GM12873 (cell line): Measurements from ENCODE around the gene KIF1B.

Experiments
- TF ChIP-seq, protein P1 (sequence below): IDR thresholded peaks from 2 replicates; pipeline ENCODE4 v1.5.1; 2012; ENCODE audit warnings: low read depth, mild to moderate bottlenecking, moderate library complexity, low read length, control low read depth; ENCODE audit not compliant: insufficient read depth; ENCODE audit errors: missing control alignments

The KIF1B gene

DNA sequence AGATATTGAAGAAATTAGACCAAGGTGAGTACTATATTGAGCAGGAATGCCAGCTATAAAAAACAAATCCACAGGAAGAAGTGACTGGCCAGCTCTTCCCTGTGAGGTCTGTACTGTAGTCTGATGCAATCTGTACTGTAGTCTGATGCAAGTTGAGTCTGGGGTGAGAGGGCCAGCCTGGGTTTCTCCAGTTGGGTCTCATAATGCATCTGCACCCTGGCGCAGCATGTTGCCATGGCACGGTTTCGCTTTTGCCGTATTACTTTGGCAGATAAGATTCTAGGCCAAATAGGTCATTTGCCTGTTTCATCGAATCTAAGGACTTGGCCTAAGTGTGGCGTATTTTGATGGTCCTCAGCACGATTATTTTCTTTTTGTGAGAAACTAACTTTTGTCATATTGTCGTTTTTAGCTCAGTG is 164.1 kb downstream of the KIF1B start:
- TF ChIP-seq, protein P1, sequence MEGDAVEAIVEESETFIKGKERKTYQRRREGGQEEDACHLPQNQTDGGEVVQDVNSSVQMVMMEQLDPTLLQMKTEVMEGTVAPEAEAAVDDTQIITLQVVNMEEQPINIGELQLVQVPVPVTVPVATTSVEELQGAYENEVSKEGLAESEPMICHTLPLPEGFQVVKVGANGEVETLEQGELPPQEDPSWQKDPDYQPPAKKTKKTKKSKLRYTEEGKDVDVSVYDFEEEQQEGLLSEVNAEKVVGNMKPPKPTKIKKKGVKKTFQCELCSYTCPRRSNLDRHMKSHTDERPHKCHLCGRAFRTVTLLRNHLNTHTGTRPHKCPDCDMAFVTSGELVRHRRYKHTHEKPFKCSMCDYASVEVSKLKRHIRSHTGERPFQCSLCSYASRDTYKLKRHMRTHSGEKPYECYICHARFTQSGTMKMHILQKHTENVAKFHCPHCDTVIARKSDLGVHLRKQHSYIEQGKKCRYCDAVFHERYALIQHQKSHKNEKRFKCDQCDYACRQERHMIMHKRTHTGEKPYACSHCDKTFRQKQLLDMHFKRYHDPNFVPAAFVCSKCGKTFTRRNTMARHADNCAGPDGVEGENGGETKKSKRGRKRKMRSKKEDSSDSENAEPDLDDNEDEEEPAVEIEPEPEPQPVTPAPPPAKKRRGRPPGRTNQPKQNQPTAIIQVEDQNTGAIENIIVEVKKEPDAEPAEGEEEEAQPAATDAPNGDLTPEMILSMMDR = no peak

GRCh38 chr1:10377365-10378029 is 167.1 kb downstream of the KIF1B start:
- TF ChIP-seq, protein P1 = peak; percentile 69

GRCh38 chr1:10378081-10378841 is 167.9 kb downstream of the KIF1B start:
- TF ChIP-seq, protein P1 = no peak

GRCh38 chr1:10379101-10379620 is 168.8 kb downstream of the KIF1B start:
- TF ChIP-seq, protein P1 = no peak

- TF ChIP-seq, protein P1 = no peak
Observed at GRCh38 chr1:10379676-10380075, 169.3 kb downstream of the KIF1B start.

DNA sequence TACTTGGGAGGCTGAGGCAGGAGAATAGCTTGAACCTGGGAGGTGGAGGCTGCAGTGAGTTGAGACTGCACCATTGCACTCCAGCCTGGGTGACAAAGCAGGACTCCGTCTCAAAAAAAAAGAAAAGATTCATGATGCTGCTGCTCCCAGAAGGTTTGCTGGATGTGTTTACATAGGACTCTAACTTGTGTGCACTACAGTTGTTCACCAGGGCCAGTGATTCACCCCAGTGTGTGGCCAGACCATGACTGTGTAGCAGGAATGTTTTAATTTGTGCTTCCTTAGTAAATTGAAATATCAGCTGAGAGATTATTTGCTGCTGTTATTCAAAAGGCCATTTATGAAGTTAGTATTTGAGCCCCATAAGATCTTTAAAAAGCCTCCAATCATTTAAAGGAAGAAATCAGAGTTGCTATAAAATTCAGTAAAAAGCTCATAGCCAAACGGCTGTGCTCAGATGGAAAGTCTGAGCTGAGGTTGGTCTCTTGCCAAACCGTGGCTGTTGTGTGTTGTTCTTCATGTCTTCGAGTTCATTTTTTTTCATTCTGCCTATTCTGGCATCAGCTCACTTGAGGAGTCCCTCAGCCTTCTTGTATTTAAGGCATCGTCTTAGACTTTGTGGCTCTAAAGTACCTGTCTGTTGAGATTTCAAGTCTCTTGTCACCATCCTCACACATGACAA is 170.4 kb downstream of the KIF1B start:
- TF ChIP-seq, protein P1 = no peak

GRCh38 chr1:10383630-10384029 is 173.3 kb downstream of the KIF1B start:
- TF ChIP-seq, protein P1 = no peak
